Stimulated activated effector memory CD8-positive, alpha-beta T cell treated with anti-CD3 and anti-CD28 coated beads, Interleukin-12 subunit alpha, Interleukin-12 subunit beta, amount 100 ng/mL, for 72 hours (primary cell): Measurements from ENCODE around the gene PTPRA.

ENCODE experiments used
- ATAC-seq: fragments of 150-1000 bp; cut with Tn5 transposase; 2 replicates; pipeline ENCODE4 v1.10.0; 2021
- DNase-seq, 2 donors: peaks; one replicate each; pipeline ENCODE4 v3.0.0; 2021 to 2022; ENCODE audit warnings: low spot score in 2 of 2
- H3K27ac Mint-ChIP-seq: one replicate; pipeline ENCODE4 v1.8.0; 2022; ENCODE audit warnings: mild to moderate bottlenecking, mixed read lengths
- H3K36me3 Mint-ChIP-seq: one replicate; pipeline ENCODE4 v1.8.0; 2022; ENCODE audit warnings: mild to moderate bottlenecking, mixed read lengths
- H3K4me1 Mint-ChIP-seq: one replicate; pipeline ENCODE4 v1.8.0; 2022; ENCODE audit warnings: mixed read lengths
- H3K4me3 Mint-ChIP-seq: one replicate; pipeline ENCODE4 v1.8.0; 2022; ENCODE audit warnings: mild to moderate bottlenecking, mixed read lengths
- H3K9me3 Mint-ChIP-seq: one replicate; pipeline ENCODE4 v1.8.0; 2022; ENCODE audit warnings: mixed read lengths

The PTPRA gene

DNA sequence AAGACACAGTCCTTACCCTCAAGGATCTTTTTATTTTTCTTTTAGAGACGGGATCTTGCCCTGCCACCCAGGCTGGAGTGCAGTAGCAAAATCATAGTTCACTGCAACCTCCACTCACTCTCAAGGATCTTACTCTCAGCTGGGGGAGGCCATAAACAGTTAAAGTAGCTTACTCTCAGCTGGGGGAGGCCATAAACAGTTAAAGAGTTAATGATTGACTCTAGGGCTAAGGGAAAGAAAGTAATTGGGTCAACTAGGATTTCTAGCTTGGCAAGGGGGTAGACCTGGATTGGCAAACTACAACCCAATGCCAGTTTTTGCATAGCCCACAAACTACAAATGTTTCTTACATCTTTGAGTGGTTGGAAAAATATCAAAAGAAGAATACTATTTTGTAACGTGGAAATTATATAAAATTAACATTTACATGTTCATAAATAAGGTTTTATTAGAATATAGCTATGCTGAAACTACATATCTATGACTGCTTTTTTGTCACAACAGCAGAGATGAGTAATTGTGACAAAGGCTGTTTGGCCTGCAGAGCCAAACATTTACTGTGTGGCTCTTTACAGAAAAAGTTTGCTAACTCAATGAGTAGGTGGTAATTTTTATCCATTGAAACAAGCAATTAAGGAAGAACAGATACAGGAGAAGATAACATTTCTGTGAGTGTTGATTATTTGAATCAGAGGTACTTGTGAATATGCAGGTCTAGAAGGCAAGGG lies 46.4 kb downstream of the PTPRA start:
- no peak for DNase-seq
- H3K36me3 Mint-ChIP-seq = peaks cover 21% of the 10 kb centered on the region
- H3K9me3 Mint-ChIP-seq = no peaks in the 10 kb centered on the region

DNA sequence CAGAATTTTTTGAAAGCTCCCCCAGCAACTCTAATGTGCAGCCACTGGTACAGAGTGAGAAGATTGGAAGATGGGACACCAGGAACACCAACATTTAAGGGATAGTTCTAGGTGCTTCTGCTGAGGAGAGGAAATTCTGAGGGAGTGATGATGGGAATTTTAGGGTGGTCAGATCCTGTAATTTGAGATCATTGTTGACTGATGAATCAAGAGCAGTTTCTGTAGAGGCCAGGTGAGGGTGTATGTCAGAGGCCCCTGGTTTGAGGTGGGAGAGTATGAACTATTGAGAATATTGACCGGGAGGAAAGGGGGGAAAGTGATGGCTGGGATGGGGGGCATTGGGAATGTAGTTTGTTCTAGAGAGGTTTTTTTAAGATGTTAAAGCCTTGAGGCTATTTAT lies 47.2 kb downstream of the PTPRA start:
- Mint-ChIP-seq H3K4me1 (peaks cover 18% of the 10 kb centered on the region), H3K27ac (peak overlapping the region; percentile 26), H3K36me3 (peaks cover 29% of the 10 kb centered on the region), H3K4me3 (no peak overlapping the region), H3K9me3 (no peaks in the 10 kb centered on the region)
- ATAC-seq (no peak), DNase-seq (no peak)

More for the DNA sequence above, 46.4 kb downstream of the PTPRA start:
- Mint-ChIP-seq H3K27ac (peak overlapping the region; percentile 26), H3K4me1 (peaks cover 18% of the 10 kb centered on the region), H3K4me3 (no peak overlapping the region)
- ATAC-seq = no peak

DNA sequence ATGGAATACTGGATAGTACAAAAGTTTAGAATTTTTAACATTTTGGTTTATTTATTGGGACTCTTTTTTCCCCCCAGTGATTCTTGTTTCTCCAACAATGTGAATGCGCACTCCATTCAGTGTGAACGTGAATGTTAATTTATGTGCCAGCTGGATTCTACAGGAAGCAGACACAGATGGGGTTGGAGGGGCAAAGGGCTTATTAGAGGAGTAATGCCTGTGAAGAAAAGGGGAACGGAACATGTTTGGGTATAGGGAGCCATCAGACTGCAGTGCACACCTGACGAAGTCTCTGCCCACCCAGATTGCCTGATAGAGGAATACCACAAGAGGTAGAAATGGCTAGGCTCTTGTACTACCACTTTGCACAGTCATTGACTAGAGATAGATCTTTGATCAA lies 48.2 kb downstream of the PTPRA start:
- H3K4me3 Mint-ChIP-seq = no peak overlapping the region
- no peak for DNase-seq
- no peaks in the 10 kb centered on the region for H3K9me3 Mint-ChIP-seq
- peaks cover 39% of the 10 kb centered on the region for H3K36me3 Mint-ChIP-seq
- ATAC-seq = no peak
- H3K4me1 Mint-ChIP-seq = peaks cover 18% of the 10 kb centered on the region
- H3K27ac Mint-ChIP-seq = no peak overlapping the region

DNA sequence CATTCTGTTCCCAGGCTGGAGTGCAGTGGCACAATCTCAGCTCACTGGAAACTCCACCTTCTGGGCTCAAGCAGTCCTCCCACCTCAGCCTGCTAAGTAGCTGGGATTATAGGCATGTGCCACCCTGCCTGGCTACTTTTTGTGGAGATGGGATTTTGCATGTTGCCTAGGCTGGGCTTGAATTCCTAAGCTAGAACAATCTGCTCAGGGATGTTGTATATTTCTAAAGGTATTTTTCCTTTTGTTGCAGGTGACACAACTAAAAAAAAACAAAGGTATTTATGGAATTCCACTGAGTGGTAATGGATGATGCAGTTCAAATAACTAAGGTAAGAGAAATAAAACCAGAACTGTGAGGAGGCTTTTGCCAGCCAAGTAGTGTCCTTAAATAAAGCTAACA lies 49.7 kb downstream of the PTPRA start:
- no peaks in the 10 kb centered on the region for H3K9me3 Mint-ChIP-seq
- DNase-seq = no peak
- H3K27ac Mint-ChIP-seq = no peak overlapping the region
- no peak for ATAC-seq
- peaks cover 52% of the 10 kb centered on the region for H3K36me3 Mint-ChIP-seq
- H3K4me3 Mint-ChIP-seq = no peak overlapping the region
- H3K4me1 Mint-ChIP-seq = peaks cover 11% of the 10 kb centered on the region

DNA sequence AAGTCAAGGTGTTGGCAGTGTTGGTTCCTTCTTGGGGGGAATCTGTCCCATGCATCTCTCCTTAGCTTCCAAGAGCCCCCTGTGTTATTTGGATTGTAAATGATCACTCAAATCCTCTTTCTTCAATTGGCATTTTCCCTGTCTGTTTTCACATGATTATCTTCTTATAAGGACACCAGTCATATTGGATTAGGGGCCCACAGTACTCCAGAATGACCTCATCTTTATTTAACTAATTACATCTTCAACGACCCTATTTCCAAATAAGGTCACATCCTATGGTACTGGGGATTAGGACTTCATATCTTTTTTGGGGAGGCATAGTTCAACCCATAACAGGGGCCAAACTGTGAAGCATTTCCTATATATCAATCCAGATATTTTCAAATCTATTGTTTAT lies 57.3 kb downstream of the PTPRA start:
- peaks cover 37% of the 10 kb centered on the region for H3K36me3 Mint-ChIP-seq

DNA sequence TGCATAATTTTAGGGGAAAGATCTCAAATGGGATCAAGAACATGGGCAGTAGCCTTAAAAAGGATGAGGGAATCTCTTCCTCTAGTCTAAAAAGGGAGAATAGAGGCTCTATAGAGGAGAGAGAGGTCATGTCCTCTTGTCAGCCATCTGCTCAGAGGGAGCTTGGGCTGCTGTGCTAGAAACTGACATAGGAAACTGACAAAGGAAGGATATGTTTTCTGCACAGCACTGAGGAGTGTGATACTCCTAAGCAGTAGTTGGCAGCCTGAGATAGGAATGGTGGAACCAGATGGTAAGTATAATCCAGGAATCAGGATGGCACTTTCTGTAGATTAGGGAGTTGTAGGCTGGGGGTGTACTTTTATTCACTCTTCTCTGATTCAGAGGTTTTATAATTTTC lies 59.2 kb downstream of the PTPRA start:
- no peak for DNase-seq
- no peaks in the 10 kb centered on the region for H3K4me1 Mint-ChIP-seq
- H3K4me3 Mint-ChIP-seq = no peak overlapping the region
- H3K36me3 Mint-ChIP-seq = peaks cover 18% of the 10 kb centered on the region
- H3K9me3 Mint-ChIP-seq = no peaks in the 10 kb centered on the region
- H3K27ac Mint-ChIP-seq = no peak overlapping the region
- ATAC-seq = no peak

More for the DNA sequence above, 57.3 kb downstream of the PTPRA start:
- Mint-ChIP-seq H3K4me1 (no peaks in the 10 kb centered on the region), H3K27ac (no peak overlapping the region), H3K9me3 (no peaks in the 10 kb centered on the region), H3K4me3 (no peak overlapping the region)
- DNase-seq (no peak), ATAC-seq (no peak)

DNA sequence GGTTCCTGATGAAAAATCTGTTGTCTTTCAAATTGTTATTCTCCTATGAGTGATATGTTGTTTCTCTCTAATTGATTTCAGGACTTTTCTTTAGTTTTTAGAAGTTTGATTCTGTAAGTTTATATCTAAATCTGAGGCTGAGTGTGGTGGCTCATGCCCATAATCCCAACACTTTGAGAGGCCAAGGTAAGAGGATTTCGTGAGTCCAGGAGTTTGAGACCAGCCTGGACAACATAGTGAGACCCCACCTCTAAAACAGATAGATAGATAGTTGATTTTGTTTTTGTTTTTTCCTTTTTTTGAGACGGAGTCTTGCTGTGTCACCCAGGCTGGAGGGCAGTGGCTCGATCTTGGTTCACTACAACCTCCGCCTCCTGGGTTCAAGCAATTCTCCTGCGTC lies 64.6 kb downstream of the PTPRA start:
- no peak for ATAC-seq
- H3K9me3 Mint-ChIP-seq = no peaks in the 10 kb centered on the region
- no peak for DNase-seq
- H3K4me1 Mint-ChIP-seq = peaks cover 31% of the 10 kb centered on the region
- no peak overlapping the region for H3K27ac Mint-ChIP-seq
- H3K4me3 Mint-ChIP-seq = no peak overlapping the region
- H3K36me3 Mint-ChIP-seq = peaks cover 17% of the 10 kb centered on the region

DNA sequence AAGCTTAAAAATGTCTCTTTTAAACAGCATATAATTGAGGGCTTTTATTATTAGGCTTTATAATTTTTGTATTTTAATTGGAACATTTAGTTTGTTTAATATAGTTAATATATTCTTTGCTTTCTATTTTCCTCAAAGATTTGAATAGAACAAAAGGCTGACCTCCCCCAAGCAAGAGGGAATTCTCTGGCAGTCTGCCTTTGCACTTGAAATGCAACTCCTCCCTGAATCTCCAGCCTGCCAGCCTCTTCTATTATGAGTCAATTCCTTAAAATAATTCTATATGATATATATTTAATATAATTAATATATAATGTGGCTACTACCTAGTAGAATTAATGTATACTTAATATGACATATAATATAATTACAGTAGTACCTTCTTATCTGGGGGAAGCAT lies 69.2 kb downstream of the PTPRA start:
- no peak for ATAC-seq

DNA sequence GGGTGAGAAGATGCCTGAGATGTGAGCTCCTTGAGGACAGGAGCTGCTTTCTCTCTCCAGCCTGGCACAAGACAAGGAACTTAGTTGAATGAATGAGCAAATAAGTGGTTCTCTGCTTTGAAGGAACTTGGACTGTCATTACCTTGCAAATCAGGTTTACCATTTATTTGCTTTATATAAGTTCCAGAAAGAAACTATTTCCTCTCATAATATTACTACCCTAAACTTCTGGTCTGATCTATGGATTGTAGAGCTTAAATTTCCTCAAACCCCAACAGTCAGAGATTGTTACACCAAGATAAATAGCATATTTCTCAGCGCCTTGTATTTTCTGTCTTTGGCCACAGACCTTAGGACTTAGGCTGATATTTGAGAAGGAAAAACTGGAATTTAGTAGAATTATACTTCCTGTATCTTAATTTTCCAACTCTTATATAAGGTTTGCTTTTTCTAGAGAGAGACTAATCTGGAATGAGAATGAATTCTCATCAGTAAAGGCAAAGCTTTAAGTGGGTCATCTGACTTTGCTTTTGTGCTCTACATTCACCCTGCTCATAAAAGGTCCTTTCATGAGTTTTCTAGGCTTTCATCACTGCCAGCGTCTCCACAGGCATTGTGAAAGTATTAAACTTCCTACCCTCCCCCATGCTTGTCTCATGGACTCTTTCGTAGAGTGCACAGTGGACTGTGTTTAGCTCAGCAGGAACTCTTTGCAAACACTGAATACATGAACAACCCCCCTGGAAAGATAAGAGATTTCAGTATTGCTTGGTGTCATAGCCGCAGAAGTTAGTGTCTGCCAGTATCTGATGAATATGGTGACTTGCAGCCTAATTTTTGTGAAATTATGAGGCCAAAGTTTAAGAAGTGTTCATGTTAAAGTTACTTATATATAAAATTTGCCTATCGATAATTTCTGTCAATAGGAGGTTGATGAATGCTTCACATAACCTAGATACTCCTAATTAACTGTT lies 74.0 kb downstream of the PTPRA start:
- ATAC-seq (peak; percentile 53), DNase-seq (no peak)
- H3K4me1 Mint-ChIP-seq = no peaks in the 10 kb centered on the region
- no peak overlapping the region for H3K27ac Mint-ChIP-seq
- H3K36me3 Mint-ChIP-seq = peaks cover 57% of the 10 kb centered on the region
- H3K9me3 Mint-ChIP-seq = no peaks in the 10 kb centered on the region
- H3K4me3 Mint-ChIP-seq = no peak overlapping the region

More for the DNA sequence above, 69.2 kb downstream of the PTPRA start:
- Mint-ChIP-seq H3K27ac (no peak overlapping the region), H3K36me3 (peaks cover 33% of the 10 kb centered on the region), H3K4me3 (no peak overlapping the region), H3K4me1 (peaks cover 31% of the 10 kb centered on the region), H3K9me3 (no peaks in the 10 kb centered on the region)
- no peak for DNase-seq

DNA sequence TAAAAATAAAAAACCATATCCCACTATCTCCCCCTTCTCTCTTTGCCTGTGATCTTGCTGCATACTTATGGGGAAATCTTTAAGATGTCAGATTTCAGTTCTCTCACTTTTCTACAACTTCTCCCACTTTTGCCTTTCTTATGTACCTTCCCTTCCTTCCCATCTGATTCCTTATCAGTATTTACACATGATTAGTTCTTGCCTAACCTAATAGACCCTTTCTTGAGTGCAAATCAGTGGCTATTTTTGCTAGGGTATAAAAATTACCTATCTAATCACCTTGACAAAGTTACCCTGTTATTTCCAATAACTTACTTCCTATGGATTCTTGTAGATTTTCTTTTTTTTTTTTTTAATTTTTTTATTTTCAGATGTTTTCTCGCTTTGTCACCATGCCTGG lies 75.7 kb downstream of the PTPRA start:
- ATAC-seq (no peak), DNase-seq (no peak)
- Mint-ChIP-seq H3K27ac (no peak overlapping the region), H3K36me3 (peaks cover 61% of the 10 kb centered on the region), H3K9me3 (no peaks in the 10 kb centered on the region), H3K4me1 (no peaks in the 10 kb centered on the region), H3K4me3 (no peak overlapping the region)

DNA sequence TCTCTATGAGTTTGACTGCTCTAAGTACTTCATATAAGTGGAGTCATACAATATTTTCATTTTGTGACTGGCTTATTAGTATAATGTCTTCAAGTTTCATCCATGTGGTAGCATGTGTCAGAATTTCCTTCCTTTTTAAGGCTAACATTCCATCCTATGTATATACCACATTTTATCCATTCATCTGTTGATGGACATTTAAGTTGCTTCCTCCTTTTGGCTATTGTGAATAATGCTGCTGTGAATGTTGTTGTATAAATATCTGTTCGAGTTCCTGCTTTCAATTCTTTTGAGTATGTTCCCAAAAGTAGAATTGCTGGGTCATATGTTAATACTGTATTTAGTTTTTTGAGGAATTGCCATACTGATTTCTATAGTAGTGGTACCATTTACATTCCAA lies 79.5 kb downstream of the PTPRA start:
- peaks cover 60% of the 10 kb centered on the region for H3K36me3 Mint-ChIP-seq
- no peak for DNase-seq
- no peaks in the 10 kb centered on the region for H3K9me3 Mint-ChIP-seq
- H3K4me3 Mint-ChIP-seq = no peak overlapping the region
- H3K4me1 Mint-ChIP-seq = peaks cover 20% of the 10 kb centered on the region
- no peak for ATAC-seq
- no peak overlapping the region for H3K27ac Mint-ChIP-seq

DNA sequence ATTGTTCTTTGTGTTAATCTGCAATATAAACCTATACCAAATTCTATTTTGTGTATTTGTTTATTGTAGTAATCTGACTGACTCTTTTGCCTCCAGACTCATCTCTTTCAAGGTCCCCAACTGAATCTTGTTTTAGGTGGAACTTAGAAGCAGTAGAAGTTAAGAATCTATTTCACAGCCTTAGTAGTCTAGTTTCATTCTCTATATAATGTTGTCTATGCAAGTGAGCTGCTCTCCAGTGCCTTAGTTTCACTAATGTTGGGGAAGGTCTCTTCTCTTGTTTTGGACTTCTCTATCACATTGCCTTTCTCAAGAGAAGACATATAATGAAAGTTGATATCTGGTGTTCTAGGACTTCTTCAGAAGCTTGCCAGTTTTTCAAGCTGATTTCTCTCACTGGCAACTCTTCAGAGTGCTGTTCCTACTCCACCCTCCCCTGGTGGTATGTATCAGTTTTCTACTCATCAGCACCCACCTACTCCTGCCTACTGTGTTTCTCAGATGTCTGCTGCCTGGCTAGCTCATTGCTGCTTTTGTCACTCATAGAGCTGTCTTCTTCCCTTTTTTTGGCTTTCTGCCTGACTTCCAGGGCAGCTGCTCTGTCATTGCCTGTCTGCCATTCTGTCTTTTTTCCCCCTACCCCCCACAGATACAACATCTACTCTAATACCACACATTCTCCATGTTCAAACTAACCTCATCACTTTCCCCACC lies 82.1 kb downstream of the PTPRA start:
- H3K27ac Mint-ChIP-seq = peak overlapping the region; percentile 33
- no peaks in the 10 kb centered on the region for H3K9me3 Mint-ChIP-seq
- DNase-seq = no peak
- ATAC-seq = peak; percentile 81
- H3K4me3 Mint-ChIP-seq = peak overlapping the region; percentile 2
- H3K36me3 Mint-ChIP-seq = peaks cover 50% of the 10 kb centered on the region
- H3K4me1 Mint-ChIP-seq = peaks cover 25% of the 10 kb centered on the region

DNA sequence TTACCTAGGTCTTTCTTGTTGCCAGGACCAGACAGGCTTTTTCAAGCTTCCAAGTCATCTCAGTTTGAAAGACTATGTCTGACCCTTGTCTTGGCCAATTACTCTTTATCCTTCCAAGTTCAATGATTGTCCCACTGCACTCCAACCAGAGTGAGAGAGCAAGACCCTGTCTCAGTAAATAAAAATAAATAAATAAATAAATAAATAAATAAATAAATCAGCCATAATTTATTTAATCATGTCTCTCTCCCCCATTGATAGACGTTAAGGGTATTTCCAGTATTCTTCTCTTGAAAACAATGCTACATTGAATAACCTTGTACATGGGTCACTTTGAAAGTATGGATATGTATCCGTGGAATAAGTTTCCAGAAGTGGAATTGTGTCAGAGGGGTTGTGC lies 83.2 kb downstream of the PTPRA start:
- H3K4me3 Mint-ChIP-seq = no peak overlapping the region
- ATAC-seq (no peak), DNase-seq (no peak)
- H3K27ac Mint-ChIP-seq = no peak overlapping the region
- H3K36me3 Mint-ChIP-seq = peaks cover 52% of the 10 kb centered on the region
- peaks cover 25% of the 10 kb centered on the region for H3K4me1 Mint-ChIP-seq
- H3K9me3 Mint-ChIP-seq = no peaks in the 10 kb centered on the region

DNA sequence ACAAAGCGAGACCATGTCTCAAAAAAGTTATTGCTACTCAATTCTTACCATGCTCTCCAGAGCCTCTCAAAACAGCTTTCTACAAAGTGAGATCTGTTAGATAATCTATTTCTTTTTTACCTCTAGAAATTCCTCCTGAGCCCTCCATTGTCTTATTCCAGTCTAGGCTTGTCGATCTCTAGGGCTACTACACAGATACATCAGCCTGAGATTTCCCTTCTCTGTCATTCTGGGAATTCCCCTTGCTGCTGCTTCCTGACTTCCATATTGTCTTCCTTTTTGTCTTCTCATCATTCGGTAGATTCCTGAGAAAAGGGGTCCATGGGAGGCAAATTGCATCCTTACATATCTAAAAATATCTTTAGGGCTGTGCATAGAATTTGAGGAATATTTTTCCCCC lies 94.6 kb downstream of the PTPRA start:
- ATAC-seq = no peak
- H3K27ac Mint-ChIP-seq = peak overlapping the region; percentile 73
- peaks cover 52% of the 10 kb centered on the region for H3K36me3 Mint-ChIP-seq
- H3K9me3 Mint-ChIP-seq = no peaks in the 10 kb centered on the region
- no peak overlapping the region for H3K4me3 Mint-ChIP-seq
- no peak for DNase-seq
- H3K4me1 Mint-ChIP-seq = peaks cover 6% of the 10 kb centered on the region

DNA sequence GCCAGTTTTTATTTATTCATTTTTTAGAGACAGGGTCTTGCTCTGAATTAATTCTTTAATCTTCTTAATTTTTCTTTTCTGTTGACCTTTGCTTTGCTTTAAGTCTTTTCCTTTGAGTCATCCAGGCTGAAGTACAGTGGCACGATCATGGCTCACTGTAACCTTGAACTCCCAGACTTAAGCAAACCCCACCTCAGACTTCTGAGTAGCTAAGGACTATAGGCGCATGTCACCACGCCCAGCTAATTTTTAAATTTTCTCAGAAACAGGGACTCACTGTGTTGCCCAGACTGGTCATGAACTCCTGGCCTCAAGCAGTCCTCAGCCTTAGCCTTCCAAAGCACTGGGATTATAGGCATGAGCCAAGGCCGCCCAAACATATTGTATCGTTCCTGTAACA lies 98.8 kb downstream of the PTPRA start:
- DNase-seq (no peak), ATAC-seq (no peak)
- Mint-ChIP-seq H3K9me3 (no peaks in the 10 kb centered on the region), H3K4me1 (no peaks in the 10 kb centered on the region), H3K36me3 (peaks cover 45% of the 10 kb centered on the region), H3K4me3 (no peak overlapping the region), H3K27ac (no peak overlapping the region)
